D341Med (cell line): ENCODE results near the gene SDK1.

Source experiments
- DNase-seq: peaks from one replicate; pipeline ENCODE4 v3.0.0; 2012; ENCODE audit warnings: low spot score

Gene SDK1

GRCh38 chr7:4159154-4159501 lies 858.1 kb downstream of the SDK1 start:
- no peak for DNase-seq

DNA sequence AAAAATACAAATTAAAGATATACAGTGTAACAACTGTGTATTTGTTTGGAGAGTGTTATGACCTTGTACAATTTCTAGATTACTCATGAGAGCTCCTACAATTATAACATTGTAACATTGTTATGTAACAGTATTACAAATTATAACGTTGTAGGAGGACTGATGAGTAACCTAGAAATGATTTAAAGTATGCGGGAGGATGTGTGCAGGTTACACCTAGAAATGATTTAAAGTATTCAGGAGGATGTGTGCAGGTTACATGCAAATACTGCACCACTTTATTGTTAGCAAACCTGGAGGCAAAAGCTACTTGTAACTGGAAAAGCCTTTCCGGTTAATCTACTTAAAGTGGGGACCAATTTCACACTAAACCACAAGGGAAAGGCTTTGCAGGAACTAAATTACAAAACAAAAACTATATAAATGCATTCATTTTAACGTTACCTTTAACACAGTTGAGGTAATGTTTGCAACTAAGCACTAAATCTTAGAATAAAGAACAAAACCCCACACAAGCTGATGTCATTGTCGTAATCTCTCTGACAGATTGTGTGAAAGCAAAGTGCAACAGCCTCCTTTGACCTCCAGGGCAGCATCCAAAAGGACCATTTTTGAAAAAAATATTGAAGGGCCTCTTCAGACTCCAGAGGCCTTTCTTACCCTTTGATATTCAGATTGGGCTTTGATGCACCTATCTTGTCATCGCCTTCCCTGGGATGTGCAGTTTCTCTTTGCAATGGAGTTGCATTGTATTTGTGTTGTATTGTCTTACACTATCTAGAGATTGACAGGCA lies 858.9 kb downstream of the SDK1 start:
- no peak for DNase-seq

- DNase-seq: no peak
Observed at GRCh38 chr7:4162884-4163564, 862.0 kb downstream of the SDK1 start.

DNA sequence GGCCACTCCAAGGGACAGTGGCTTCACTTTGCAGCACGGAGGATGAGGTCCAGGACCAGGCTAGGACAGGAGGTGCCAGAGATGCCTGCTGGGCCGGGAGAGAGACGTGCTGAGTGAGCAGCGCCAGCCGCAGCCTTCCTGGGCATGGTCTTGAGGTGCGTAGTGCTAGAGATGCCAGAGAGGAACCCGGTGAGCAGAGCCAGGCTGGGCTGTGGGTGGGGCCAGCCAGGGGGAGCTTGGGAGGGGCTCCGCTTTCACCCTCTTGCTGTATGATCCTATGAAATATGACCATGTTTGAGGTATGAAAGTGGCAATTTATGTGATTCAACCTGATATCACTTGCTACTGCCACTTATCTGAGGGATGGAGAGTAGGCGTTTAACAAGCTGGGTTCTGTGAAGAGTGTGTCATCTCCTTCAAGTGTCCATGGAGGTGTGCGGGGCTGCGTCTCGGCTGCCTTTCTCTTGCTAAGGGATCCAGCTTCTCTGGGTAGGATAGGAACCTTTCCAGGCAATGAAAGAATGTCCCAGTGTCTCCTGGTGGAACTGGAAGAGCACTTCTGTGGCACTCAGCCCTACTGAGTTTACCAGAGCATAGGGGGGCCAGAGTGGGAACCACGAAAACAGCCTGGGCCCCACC lies 862.6 kb downstream of the SDK1 start:
- DNase-seq: no peak

DNA sequence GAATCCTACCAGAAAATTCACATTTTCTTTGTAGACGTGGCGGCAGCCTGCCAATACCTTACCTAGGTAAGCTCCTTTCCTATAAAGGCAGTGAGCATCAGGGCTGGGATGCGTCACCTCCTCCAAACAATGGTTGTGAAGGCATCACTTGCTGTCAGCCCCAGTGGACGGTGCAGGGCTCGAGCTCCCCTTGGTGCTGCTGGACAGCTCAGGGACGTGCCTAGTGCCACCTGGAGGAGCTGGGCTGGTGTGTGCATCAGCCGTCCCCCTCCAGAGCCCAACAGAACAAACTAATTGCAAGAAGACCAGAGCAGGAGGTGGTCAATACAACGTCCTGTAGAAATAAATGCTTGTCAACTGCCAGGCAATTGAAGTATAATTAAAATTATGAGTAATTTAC lies 863.5 kb downstream of the SDK1 start:
- no peak for DNase-seq

GRCh38 chr7:4166340-4166739 lies 865.3 kb downstream of the SDK1 start:
- no peak for DNase-seq

GRCh38 chr7:4166807-4167206 lies 865.8 kb downstream of the SDK1 start:
- DNase-seq: no peak

- DNase-seq: no peak
Observed at GRCh38 chr7:4167385-4167910, 866.4 kb downstream of the SDK1 start.

DNA sequence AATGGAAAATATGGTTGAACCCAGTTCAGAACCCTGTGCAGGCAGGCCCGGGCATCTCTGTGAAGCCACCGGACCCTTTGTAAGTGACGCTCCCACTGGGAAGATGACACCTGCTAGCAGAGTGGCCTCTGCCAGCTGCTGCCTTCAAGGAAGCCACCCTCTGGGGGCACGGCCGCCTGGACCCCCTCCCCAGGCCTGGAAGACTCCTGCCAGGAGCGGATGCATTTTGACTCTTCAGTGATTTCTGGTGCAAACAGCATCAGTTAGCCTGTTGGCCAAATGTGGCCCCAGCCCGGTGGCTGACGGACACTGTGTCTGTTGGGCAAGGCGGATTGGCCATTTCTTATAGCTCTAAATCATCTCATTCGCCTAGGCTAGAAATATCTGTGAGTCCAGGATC lies 867.0 kb downstream of the SDK1 start:
- no peak for DNase-seq

- DNase-seq: no peak
Observed at GRCh38 chr7:4168541-4168940, 867.5 kb downstream of the SDK1 start.

DNA sequence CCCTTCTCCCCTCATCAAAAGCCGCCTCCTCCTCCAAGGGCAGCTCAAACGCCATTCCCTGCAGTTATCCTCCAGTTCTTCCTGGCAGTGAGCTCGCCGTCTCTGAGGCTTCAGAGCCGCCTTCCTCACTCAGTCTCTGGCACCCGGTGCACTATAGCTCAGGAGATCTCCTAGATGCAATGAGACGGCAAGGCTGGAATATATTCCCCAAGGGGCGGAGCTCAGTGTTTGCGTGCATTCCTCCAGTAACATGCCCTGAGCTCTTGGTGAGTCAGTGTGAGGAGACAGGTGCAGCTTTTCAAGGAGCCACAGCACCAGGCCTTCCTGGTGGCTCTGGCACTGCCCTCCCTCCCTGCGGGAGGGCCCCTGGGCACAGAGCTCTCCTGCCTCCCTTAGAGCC lies 868.4 kb downstream of the SDK1 start:
- no peak for DNase-seq

DNA sequence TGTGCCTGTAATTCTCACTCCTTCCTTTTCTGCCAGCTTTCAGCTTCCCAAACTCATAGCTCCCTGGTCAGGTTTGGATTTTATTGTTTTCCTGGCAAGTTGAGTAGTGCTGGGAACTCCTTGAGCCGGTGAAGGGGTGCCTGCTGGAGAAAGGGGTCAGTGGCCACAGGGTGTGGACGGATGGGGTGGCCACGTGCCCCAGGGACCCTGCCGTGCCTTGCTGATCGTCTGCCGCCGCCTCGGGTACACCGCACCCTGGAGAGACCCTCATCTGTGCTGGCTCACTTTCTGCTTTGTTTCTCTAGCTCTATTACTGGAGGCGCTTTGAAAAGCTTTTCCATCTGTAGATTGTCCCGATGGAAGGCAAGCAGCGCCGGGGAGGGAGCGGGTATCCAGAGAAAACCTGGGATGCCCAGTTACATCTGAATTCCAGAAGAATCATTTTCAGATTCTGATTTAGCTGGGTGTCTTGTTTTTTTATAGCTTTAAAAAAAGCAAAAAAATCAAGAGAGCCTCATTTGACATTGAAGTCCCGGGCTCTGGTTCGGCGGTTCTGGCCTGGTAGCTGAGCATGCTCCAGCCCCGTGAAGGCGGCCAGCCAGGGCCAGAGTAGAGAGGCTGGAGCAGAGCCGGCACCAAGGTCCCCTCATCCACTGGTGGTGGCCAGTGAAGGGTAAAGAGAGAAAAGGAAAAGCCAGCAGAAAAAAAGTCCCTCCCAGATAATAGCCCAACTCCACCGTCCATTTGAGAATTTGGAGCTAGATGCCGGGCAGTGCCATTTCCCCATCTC lies 870.1 kb downstream of the SDK1 start:
- no peak for DNase-seq

DNA sequence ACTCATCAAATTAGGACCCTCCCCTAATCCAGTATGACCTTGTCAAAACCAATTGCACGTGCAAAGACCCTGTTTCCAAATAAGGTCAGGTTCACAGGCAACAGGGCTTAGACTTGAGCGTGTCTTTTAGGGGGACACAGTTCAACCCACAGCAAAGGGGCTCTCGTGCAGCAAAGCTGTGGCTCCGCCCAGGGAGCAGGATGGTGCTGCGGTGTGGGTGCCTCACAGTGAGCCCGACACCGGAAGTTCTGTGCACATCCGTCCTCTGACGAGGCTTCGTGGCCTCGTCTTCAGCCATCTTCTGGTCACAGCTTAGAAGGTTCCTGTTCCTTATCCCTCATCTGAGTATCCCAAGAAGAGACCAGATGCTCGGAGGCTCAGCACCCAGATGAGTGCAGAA lies 871.8 kb downstream of the SDK1 start:
- DNase-seq: no peak

GRCh38 chr7:4173615-4174014 lies 872.6 kb downstream of the SDK1 start:
- DNase-seq: no peak

DNA sequence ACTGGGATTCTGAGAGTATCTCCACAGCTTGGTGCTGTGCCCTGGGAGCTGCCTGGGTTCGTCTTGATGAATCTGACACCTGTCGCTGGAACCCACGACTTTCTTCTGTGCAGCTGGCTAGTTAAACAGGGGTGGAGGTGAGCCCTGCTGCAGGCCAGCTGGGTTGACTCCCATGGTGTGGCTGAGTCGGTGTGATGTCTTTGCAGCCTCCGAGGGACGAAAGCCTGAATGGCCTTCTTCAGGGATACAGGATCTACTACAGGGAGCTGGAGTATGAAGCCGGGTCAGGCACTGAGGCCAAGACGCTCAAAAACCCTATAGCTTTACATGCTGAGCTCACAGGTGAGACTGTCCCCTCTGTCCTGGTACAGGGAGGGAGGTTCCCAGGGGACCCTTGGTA lies 873.0 kb downstream of the SDK1 start:
- DNase-seq: no peak

DNA sequence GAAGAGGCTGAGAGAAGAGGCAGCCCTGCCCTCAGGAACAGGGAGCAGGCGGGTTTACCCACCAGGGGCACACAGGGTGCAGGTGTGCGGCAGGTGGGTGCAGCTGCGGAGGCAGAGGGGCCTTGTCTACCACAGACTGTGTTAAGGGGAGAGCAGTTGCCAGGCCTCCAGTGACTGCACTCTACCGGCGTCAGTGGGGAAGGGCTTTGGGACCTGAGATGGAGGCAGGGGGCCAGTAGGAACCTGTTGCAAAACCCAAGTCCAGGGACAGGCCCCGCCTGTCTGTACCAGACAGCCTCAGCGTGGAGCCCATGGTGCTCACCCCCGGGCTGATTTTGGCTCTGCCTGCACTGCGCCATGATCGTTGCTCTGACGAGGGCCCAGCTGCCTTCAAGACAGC lies 873.4 kb downstream of the SDK1 start:
- no peak for DNase-seq

GRCh38 chr7:4174884-4175283 lies 873.8 kb downstream of the SDK1 start:
- no peak for DNase-seq

DNA sequence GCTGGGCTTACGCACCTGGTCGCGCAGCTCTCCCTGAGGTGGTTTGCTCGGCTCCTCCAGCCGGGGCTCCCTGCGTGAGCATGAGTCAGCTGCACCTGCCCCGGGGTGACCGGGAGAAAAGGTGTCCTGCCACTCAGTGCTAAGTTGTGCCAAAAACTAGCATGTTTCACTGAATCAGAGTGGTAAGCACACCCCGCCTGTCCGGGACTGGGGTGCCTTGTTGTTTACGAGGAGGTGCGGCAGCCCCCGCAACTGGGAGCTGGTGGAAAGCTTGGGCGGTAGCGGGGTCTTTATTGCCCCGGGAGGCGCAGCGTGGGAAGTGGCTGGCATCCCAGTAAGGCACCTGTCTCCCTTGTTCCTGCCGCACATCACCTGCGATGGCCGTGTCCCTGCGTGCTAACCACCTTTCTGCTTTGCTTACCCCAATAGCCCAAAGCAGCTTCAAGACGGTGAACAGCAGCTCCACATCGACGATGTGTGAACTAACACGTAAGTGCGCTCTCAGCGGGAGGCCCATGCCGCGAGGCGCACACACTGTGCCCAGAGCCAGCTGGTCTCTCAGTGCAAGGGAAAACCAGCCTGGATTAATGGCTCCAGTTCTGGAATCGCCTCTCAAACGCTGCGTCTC lies 874.4 kb downstream of the SDK1 start:
- no peak for DNase-seq

GRCh38 chr7:4177001-4177400 lies 875.9 kb downstream of the SDK1 start:
- DNase-seq: no peak

GRCh38 chr7:4178416-4178815 lies 877.4 kb downstream of the SDK1 start:
- no peak for DNase-seq

GRCh38 chr7:4178916-4179687 lies 878.0 kb downstream of the SDK1 start:
- DNase-seq: no peak
